Loucy (cell line): ENCODE results near the gene UBE2J1.

Experiments used
- CTCF ChIP-seq: fragments of 200-600 bp; sonication (generic); conservative IDR thresholded peaks from 2 replicates; pipeline ENCODE4 v1.5.1; 2014; ENCODE audit warnings: mild to moderate bottlenecking, antibody characterized with exemption, low read length
- EZH2phosphoT487 ChIP-seq: fragments of 200-600 bp; IDR thresholded peaks from 2 replicates; pipeline ENCODE4 v1.6.1; 2018; ENCODE audit warnings: antibody characterized with exemption, mild to moderate bottlenecking, moderate library complexity, borderline replicate concordance

GRCh38 chr6:89352278-89353117 lies at the start of gene UBE2J1:
- no peak for TF ChIP-seq CTCF
- TF ChIP-seq EZH2phosphoT487, result no peak
